Heart left ventricle (tissue), 13 donors: Measurements from ENCODE around the gene CRTC2.

ENCODE experiments used
- POLR2A ChIP-seq, 2 donors: fragments of 450-650 bp; IDR thresholded peaks; one replicate each; pipeline ENCODE4 v1.6.1; 2017; ENCODE audit warnings: antibody characterized with exemption in 2 of 2, mild to moderate bottlenecking in 2 of 2, moderate library complexity in 2 of 2
- TF ChIP-seq, protein P1 (sequence below), 12 donors: fragments of 200-600 bp; sonication (generic) in 4 of 12; IDR thresholded peaks; one replicate each; pipeline versions ENCODE4 v1.5.0 to v1.8.0; 2018 to 2022; ENCODE audit warnings: antibody characterized with exemption in 12 of 12, mild to moderate bottlenecking in 5 of 12
- donor health status: ischemic (EF 13 %, LVEDD 7.1; RV severe dilation, severe dysfunction).
- donor health status: DM: no; HTN: yes; CAD: no.
- donor health status: DM: no; HTN: no; CAD: no.
- donor health status: ischemic (EF 25% LVEDD 6.9; RV normal size, moderate dysfunction).
- donor health status: ischemic (EF 25% LVEDD 5.7; RV mildly dilated, moderate dysfunction).
- donor health status: ischemic (EF 35%, LVEDD 5.7; RV mildly dilated, moderate dysfunction).
- donor health status: nonischemic (EF 11% LVEDD 7.7; RV severe dilation, severe dysfunction).
- donor health status: DM: yes; HTN: yes; CAD: no.
- donor health status: PGD.
- donor health status: ischemic (EF 29% LVEDD 5.4; RV normal size, mild dysfunction).
- donor health status: nonischemic (EF 23%, LVEDD 6.1; RV moderate dilation, normal function).

DNA sequence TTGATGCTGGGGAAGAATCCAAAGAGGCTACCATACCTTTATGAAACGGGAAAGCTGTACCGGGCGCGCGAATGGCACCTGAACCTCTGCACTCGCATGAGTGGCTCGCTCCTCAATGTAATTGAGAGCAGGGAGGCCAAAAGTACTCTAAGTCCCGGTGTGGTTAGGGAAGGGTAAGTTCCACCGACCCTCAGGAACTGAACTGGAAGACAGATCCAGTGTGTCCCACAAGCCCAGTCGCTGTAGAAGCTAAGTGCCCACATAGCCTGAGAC is 36.7 kb downstream of the CRTC2 start:
- TF ChIP-seq, protein P1, sequence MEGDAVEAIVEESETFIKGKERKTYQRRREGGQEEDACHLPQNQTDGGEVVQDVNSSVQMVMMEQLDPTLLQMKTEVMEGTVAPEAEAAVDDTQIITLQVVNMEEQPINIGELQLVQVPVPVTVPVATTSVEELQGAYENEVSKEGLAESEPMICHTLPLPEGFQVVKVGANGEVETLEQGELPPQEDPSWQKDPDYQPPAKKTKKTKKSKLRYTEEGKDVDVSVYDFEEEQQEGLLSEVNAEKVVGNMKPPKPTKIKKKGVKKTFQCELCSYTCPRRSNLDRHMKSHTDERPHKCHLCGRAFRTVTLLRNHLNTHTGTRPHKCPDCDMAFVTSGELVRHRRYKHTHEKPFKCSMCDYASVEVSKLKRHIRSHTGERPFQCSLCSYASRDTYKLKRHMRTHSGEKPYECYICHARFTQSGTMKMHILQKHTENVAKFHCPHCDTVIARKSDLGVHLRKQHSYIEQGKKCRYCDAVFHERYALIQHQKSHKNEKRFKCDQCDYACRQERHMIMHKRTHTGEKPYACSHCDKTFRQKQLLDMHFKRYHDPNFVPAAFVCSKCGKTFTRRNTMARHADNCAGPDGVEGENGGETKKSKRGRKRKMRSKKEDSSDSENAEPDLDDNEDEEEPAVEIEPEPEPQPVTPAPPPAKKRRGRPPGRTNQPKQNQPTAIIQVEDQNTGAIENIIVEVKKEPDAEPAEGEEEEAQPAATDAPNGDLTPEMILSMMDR (IDR thresholded peaks at IDR 0.05), result no peak
- no peak for TF ChIP-seq POLR2A (IDR thresholded peaks at IDR 0.05)
